Left kidney (tissue), 2 donors: ENCODE results near the gene SIN3A. TPM values are rescaled to one million over a fixed set of nuclear protein-coding genes. Genes with fewer than 3 reads are reported as not detected.
"Not testable (repeated sequence)": the region's sequence is repeated elsewhere in the genome, so short reads cannot be mapped to it uniquely, and the experiment has no call there.

Experiments
- DNase-seq: peaks from one replicate; pipeline ENCODE4 v3.0.0-alpha.2; 2013
- polyA plus RNA-seq: library from polyadenylated mRNA; unstranded; fragments of 120-200 nt; gene quantifications from one replicate; pipeline ENCODE4 v1.2.1, GENCODE V29; 2013; ENCODE audit not compliant: insufficient read length

SIN3A gene
- polyA plus RNA-seq, 1 donor = 65.4 TPM

DNA sequence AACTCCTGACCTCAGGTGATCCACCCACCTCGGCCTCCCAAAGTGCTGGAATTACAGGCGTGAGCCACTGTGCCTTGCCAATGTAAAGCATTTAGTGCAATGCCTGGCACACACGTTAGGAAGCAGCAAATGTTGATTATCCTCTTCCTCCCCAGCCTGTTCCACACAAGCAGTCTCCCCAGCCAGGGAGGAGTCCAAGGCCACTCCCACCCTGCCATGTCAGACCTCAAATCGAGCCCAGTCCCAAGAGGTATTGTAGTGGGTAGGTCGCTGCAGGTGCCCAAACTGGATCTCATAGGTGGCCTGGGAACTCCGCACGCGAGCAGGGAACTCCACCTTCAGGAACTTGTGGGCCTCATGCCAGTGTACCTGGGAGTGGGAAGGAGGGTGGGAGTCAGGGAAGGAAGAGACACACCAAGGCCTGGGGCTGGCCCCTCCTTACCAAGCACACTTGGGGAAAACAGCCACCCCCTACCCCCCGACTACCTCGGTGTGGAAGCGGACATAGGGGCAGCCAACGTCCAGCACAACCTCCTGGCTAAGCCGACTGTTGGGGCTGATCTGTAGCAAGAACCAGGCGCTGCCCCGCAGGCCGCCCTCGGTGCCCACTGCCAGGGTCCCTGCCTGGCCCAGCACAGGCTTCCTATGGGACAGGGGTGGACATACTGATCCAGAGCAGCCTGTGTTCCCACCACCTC, 93.4 kb downstream of the SIN3A start:
- no peak for DNase-seq

DNA sequence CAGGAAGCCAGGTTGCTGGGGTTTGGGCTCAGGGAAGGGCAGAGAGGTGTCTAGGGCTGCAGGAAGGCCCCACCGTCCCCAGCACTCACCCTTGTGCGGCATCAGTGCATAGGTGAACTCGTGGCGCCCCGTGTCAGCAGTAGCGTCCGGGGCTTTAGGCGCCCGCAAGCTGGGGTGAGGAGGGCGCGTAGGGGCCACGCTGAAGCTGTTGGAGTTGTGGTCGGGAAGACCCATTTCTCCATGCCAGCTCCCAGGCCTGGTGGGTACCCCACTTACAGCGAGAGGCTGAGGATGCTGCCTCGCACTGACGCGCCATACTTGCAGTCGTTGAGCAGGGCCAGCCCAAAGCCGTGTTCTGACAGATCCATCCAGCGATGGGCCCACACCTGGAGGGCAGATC, 95.0 kb downstream of the SIN3A start:
- no peak for DNase-seq

DNA sequence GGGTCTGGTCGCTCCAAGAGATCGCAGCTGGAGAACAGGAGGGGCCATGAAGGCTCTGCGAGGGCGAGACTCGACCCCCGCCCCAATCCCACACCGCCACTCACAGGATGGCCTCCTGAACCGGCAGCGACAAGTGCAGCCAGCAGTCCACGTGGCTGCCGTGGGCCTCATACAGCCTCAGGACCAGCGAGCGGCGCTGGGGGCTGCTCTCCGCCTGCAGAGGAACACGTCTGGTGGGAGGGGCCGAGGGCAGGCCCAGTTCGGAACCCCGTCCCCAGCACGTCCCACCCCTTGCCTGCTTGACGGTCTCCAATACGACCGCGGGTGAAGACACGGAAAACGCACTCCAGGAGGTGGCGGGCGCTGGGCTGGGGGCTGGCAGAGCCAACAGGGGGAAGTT, 95.5 kb downstream of the SIN3A start:
- no peak for DNase-seq

DNA sequence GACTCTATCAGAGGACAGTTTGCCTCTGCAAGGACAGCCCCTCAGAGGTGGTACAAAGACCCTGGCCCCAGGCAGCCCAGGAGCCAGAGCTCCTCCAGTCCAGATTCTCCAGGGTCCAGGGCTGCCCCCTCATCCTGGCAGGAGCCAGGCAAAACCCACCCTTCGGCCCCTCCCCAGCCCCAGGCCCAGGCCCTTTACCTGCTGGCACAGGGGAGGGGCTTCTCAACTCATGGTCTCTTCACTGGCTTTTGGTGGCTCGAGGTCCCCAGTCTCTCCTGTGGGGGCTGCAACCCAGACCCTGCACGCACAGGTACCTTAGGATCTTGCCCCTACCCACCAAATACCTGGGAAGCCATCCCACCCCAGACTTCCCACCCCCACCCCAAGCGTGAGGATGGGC, 96.1 kb downstream of the SIN3A start:
- DNase-seq = no peak

DNA sequence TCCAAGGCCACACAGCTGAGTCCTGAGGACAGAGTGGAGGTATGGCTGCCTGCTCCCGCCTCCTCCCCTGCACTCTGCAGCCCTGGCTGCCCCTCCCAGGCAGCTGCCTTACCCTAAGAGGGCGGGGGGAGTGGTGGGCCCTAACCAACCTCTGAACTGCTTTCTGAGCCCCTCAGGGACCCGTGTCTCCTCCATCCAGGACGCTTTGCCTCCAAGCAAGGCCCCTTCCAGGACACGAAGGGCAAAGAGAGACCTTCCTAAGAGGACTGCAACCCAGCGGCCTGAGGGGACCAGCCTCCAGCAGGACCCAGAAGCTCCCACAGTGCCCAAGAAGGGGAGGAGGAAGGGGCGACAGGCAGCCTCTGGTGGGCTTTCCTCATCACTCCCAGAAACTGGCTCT, 97.0 kb downstream of the SIN3A start:
- no peak for DNase-seq

DNA sequence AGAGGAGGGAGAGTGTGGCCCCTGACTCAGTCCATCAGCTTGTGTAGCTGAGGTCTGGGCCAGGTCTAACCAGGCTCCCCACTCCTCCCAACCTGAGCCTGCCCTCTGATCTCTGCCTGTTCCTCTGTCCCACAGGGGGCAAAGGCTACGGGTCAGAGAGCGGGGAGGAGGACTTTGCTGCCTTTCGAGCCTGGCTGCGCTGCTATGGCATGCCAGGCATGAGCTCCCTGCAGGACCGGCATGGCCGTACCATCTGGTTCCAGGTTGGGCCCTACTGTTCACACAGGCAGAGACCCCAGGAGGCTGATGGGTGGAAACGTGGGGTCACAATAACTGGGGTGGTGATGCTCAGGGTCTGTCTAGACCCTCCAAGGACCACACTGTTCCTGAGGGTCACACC, 97.9 kb downstream of the SIN3A start:
- DNase-seq = no peak

DNA sequence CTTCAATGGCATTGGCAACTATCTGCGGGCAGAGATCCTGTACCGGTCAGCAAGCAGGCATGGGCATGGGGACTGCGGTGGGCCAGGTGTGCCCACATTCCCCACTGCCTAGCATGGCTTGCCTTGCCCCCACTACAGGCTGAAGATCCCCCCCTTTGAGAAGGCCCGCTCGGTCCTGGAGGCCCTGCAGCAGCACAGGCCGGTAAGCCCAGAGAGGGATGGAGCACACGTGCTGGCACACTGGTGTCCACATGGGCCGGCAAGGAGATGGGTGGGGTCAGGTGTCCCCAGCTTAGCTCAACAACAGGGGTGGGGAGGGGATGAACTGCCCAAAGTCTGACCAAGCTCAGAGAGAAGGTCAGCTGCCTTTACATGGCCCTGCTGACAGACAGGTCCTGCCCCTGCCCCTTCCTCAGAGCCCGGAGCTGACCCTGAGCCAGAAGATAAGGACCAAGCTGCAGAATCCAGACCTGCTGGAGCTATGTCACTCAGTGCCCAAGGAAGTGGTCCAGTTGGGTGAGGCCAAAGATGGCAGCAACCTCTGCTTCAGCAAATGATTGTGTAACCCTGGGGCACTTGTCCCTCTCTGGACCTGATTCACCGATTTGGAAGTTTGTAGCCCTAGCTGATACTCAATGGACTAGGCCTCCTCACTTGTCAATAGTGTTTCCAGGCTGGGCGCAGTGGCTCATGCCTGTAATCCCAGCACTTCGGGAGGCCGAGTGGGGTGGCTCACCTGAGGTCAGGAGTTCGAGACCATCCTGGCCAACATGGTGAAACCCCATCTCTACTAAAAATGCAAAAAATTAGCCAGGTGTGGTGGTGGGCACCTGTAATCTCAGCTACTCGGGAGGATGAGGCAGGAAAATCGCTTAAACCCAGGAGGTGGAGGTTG, 99.1 kb downstream of the SIN3A start:
- DNase-seq = no peak

DNA sequence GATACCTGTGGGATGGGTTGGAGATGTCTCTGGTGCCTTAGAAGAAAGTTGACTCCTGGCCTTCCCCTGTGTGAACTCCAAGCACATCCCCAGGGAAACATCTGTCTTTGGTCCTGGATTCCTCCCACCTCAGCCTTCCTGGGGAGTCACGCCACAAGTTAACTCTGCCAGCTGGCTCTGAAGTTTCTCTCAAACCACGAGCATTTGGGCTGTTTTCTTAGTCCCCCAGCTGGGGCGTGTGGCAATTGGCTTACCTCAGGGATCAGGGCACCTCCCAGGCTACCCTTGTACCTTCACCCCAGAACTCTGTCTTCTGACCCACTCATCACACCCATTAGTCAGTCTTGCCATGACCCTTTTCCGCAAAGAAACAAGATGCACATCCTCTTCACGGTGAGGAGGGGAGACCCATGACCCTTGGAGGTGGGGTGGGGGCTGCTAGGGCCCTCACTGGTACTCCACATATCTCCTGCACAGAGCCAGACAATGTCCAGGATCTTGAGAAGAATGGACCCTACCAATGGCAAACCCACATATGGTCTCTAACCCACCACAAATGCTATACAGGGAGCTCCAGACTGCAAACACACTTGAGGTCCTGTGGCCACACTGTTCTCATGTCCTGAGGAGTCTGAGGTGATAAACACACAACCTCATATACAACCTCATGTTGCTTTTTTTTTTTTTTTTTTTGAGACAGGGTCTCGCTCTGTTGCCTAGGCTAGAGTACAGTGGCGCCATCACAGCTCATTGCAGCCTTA, 100.7 kb downstream of the SIN3A start:
- no peak for DNase-seq

DNA sequence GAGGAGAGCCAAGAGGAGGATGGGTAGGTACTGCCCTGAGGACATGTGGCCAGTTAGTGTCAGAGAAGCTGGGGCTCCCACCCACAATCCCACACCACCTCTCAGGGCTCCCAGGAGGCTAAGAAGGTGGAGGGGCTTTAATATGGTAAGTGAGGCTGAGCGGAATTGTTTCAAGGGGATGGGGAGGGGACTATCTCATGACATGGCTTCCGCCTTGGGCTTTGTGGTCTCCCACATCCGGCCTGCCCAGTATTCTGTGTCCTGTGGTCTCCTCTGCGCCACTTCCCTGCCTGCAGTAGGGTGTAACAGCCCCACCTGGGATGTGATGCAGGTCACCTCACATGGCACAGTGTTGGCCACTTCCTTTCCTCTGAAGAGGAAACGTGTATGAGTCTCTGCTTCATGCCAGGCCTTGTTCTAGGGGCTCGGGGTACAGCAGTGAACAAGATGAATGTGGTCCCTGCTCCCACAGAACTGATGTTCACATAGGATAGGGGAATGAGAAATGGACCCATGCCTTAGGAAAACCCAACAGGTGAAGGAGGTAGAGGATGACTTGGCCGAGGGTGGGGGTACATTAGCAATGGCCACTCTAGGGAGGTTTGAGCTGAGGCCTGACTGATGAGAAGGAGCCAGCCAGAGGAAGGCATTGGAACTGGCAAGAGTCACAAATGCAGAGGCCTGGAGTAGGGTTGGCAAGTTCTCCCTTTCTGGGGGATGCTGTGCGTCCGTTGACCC, 101.5 kb downstream of the SIN3A start:
- DNase-seq = no peak

DNA sequence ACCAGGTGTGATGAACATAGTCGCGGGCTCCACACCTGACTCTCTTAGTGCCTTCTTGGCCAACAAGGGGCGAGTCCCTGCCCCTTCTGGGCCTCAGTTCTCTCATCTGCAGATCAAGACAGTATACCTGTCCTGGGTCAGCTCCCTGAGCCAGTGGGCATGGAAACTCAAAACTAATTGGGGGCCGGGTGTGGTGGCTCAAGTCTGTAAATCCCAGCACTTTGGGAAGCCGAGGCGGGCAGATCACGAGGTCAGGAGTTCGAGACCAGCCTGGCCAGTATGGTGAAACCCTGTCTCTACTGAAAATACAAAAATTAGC, 102.2 kb downstream of the SIN3A start:
- not testable (repeated sequence) for DNase-seq

DNA sequence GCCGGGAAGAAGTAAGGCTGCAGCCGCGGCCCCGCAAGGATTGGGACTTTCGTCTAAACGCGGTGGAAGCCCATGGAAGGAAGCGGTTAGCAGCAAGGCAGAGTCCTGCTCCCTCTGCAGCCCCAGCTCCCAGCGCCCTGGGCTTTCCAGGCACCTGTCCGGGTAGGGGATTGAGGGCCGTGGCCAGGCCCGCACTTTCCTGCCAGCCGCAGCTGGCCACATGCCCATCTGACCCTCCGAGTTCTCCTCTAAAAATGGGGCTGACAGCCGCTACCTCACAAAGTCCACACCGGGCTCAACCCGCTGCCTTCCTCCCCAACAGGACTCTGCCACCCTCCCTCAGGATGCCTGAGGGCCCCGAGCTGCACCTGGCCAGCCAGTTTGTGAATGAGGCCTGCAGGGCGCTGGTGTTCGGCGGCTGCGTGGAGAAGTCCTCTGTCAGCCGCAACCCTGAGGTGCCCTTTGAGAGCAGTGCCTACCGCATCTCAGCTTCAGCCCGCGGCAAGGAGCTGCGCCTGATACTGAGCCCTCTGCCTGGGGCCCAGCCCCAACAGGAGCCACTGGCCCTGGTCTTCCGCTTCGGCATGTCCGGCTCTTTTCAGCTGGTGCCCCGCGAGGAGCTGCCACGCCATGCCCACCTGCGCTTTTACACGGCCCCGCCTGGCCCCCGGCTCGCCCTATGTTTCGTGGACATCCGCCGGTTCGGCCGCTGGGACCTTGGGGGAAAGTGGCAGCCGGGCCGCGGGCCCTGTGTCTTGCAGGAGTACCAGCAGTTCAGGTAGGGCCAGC, 102.7 kb downstream of the SIN3A start:
- peak; percentile 3 for DNase-seq

DNA sequence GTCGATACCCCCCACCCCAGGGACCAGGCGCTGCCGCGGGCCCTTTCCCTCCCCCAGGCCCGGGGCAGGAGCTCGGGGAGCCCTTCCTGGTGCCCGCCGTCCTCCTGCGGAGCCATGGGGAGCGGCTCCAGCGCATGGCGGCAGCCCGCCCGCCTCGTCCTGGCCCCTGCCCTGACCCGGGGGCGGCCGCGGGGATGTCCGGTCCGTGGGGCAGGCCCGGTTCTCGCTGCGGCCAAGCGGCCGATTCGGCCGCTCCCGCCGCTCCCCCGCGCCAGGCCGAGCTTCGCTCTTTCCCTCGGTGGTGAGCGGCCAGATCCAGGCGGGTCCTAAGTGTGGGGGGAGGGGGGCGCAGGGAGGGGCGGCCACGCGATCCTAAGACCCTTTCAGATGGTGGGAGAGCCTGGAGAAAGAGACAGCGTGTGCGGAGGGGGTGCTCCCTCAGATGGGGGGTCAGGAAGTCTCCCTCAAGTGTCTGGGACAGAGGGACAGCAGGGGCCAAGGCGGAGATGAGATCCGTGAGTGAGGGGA, 103.4 kb downstream of the SIN3A start:
- DNase-seq = peak; percentile 11

DNA sequence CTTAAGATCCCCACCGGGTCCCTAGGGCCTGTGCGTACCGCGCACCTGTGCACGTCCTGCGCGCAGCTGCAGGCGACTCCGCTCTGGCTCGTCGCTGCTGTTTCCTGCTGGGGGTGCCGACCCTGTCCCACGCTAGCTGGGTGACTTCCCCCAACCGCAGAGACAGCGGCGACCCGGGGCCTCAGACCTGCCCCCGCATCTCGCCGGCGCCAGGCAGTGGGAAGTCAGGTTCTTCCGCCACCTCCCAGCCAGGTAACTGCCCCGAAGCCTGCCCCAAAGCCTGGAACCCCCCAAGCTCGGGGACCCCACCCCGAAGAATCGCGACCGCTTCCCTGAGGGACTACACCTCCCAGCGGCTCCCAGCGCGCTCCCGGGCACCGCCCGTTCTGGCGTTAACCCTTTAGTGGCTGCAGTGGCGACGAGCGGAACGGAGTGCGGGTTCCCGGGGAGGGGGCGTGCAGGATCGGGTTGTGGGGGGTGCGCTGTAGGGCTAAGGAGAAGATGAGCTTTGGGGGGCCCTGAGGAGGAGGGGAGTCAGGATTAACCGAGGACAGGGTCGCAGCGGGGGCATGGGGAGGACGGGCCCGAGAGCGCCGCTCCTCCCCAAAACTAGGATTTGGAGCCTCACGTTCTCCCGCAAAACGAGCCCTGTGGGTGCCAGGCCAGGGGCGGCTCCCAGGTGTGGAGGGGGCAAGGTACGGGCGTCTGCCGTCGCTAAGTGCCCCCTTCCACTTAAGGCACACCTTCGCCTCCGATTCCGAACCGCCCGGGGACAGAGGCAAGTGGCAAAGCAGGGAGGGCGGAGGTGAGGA, 104.1 kb downstream of the SIN3A start:
- peak; percentile 44 for DNase-seq

DNA sequence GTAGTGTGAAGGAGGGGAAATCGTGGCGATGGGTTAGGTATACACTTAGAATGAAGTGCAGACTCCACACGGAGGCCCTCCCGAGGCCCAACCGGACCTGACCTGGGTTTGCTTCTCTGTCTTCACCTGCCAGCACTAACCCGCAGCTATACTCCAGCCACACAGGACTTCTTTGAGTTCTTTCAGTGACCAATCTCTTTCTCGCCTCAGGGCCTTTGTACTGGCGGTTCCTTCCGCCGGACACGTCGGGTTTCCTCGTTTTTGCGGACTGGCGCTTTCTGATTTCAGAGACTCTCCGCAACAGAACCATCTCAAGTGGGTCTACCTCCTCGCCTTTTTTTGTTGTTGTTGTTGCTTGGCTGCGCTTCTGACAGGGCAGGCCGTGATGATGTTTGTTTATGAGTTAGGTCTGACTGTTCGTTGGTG, 104.7 kb downstream of the SIN3A start, which contains the start of gene NEIL1:
TSS of gene NEIL1 (plus strand) at position 244 of the 426 bp plus-strand sequence. CDS start 1,867 bp downstream, outside the sequence.
- no peak for DNase-seq

DNA sequence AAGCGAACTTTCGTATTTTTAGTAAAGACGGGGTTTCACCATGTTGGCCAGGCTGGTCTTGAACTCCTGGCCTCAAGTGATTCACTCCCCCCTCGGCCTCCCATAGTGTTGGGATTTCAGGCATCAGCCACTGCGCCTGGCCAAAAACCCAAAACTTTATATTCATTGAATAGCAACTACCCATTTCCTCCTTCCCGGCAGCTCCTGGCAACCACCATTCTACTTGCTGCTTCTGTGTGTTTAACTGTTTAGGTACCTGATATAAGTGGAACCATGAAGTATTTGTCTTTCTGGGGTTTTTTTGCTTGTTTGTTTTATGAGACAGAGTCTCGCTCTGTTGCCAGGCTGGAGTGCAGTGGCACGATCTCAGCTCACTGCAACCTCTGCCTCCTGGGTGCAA, 107.5 kb downstream of the SIN3A start:
- DNase-seq = not testable (repeated sequence)

DNA sequence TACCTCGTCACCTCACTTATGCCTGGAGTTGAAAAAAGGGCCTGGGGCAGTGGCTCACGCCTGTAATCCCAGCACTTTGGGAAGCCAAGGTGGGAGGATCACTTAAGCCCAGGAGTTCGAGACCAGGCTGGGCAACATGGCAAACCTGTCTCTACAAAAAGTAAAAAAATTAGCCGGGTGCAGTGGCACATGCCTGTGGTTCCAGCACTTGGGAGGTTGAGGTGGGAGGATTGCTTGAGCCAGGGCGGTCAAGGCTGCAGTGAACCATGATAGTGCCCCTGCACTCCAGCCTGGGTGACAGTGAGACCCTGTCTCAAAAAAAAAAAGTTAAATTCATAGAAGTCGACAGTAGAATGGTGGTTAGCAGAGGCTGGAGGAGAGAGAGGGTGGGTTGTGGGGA, 109.3 kb downstream of the SIN3A start:
- DNase-seq = no peak

DNA sequence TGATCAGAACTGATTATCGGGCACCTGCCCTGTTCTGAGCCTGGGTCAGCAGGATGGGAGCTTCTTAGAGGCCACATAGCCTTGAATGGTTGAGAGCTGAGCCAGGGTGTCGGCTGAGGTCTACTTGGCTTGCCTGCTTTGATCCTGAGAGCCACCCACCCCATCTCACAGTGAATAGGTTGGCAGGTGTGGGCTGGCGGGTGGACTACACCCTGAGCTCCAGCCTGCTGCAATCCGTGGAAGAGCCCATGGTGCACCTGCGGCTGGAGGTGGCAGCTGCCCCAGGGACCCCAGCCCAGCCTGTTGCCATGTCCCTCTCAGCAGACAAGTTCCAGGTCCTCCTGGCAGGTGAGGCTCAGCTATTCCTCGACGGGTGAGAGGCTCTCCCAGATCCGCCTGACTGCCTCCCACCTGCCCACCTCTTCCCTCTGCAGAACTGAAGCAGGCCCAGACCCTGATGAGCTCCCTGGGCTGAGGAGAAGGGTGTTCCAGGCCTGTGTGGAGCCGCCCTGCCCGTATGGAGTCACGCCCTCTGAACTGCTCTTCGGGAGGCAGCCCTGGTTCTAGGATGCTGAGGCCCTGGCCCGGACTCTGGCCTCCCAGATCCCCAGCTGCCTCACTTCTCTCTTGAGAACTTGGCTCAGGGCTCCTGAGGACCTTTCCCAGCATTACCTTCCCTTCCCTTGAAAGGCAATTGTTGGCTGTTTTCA, 111.8 kb downstream of the SIN3A start:
- DNase-seq = no peak

DNA sequence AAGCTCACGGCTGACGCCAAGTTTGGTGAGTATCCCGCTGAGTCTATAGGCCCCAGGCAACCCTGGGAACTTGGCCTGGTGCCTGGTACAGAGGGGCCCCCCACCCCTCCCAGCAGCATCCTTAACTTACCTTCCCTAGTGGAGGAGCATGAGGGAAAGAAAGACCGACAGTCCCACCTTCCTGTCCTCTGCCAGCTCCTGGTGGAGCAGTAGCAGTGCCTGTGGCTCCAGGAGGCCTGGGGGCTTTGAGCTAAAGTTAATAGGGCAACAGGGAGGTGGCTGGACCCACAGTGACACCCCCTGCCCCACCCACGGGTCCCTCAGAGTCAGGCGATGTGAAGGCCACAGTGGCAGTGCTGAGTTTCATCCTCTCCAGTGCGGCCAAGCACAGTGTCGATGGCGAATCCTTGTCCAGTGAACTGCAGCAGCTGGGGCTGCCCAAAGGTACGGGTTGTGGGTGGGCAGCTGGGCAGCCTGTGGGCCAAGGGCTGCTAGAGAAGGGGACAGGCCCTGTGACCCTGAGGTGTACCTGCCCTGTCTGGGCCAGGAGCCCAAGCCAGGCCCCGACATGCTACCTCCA, 112.7 kb downstream of the SIN3A start:
- DNase-seq = no peak
